ENCODE results near the gene PLXNA1. TPM values are rescaled to one million over a fixed set of nuclear protein-coding genes. Genes with fewer than 3 reads are reported as not detected.

PLXNA1 gene
- total RNA-seq, 1 experiment from 2014 or later = 80.6 TPM

GRCh38 chr3:127017229-127017628 is 34.3 kb downstream of the PLXNA1 start:
- Histone ChIP-seq H3K36me3 (ENCODE audit: control insufficient read depth, insufficient read depth, low read length) (no peaks in the 10 kb centered on the region), H3K27me3 (ENCODE audit: control insufficient read depth, insufficient read depth, low read length) (no peaks in the 10 kb centered on the region), H3K9me3 (ENCODE audit: control insufficient read depth, insufficient read depth, low read depth, low read length) (no peaks in the 10 kb centered on the region), H3K4me3 (ENCODE audit: low read depth in 2 of 2, low read length in 2 of 2) (no peak overlapping the region), H3K27ac (ENCODE audit: low read length) (no peak overlapping the region), H3K4me1 (ENCODE audit: control insufficient read depth, insufficient read depth, low read length) (peaks cover 7% of the 10 kb centered on the region; the same call in 1 of the 2 replicates)
- in situ Hi-C loops (cut with HindIII; ENCODE audit: low pct_unique_long_range_greater_than_20kb, low sequenced_read_pairs) = no loop called here
- BruUV-seq (replicated peaks) = no TSS peak
- ATAC-seq (no peak), DNase-seq (ENCODE audit: low read depth, low spot score) (no peak)
- TF ChIP-seq REST (IDR thresholded peaks at IDR 0.05; ENCODE audit: insufficient read depth in 1 of 2, low read depth in 2 of 2, low read length in 1 of 2) (no peak), SIN3A (IDR thresholded peaks at IDR 0.05; ENCODE audit: borderline replicate concordance, insufficient read depth, low read depth, low read length) (no peak), TCF7L2 (IDR thresholded peaks at IDR 0.05; ENCODE audit: low read depth, low read length) (no peak), CTCF (IDR thresholded peaks at IDR 0.05) (no peak), POLR2AphosphoS5 (IDR thresholded peaks at IDR 0.05; ENCODE audit: low read depth, low read length) (no peak)
- CTCF ChIA-PET = interaction anchor here (0.6 kb wide), 1 partner anchor 36 kb away, joined by 3 read pairs; no protein-coding TSS in a partner anchor
- POLR2A ChIA-PET = no interaction called here
- intact Hi-C loops (cut with micrococcal nuclease; ENCODE audit: unreplicated experiment) = no loop called here

- in situ Hi-C loops (cut with HindIII; ENCODE audit: low pct_unique_long_range_greater_than_20kb, low sequenced_read_pairs) = no loop called here
- H3K9me3 ChIP-seq (ENCODE audit: control insufficient read depth, insufficient read depth, low read depth, low read length) = no peaks in the 10 kb centered on the region
- BruUV-seq (replicated peaks) = no TSS peak
- ATAC-seq (no peak), DNase-seq (ENCODE audit: low read depth, low spot score) (no peak)
- no peak overlapping the region for H3K27ac ChIP-seq (ENCODE audit: low read length)
- TF ChIP-seq SIN3A (IDR thresholded peaks at IDR 0.05; ENCODE audit: borderline replicate concordance, insufficient read depth, low read depth, low read length) (no peak), POLR2AphosphoS5 (IDR thresholded peaks at IDR 0.05; ENCODE audit: low read depth, low read length) (no peak), CTCF (IDR thresholded peaks at IDR 0.05) (no peak), REST (IDR thresholded peaks at IDR 0.05; ENCODE audit: insufficient read depth in 1 of 2, low read depth in 2 of 2, low read length in 1 of 2) (no peak), TCF7L2 (IDR thresholded peaks at IDR 0.05; ENCODE audit: low read depth, low read length) (no peak)
- ChIA-PET CTCF (no interaction called here), POLR2A (interaction anchor here (0.6 kb wide), 1 partner anchor 46 kb away, joined by 3 read pairs; no protein-coding TSS in a partner anchor)
- no peaks in the 10 kb centered on the region for H3K36me3 ChIP-seq (ENCODE audit: control insufficient read depth, insufficient read depth, low read length)
- intact Hi-C loops (cut with micrococcal nuclease; ENCODE audit: unreplicated experiment) = no loop called here
- no peak overlapping the region for H3K4me3 ChIP-seq (ENCODE audit: low read depth in 2 of 2, low read length in 2 of 2)
- peaks cover 7% of the 10 kb centered on the region; the same call in 1 of the 2 replicates for H3K4me1 ChIP-seq (ENCODE audit: control insufficient read depth, insufficient read depth, low read length)
- no peaks in the 10 kb centered on the region for H3K27me3 ChIP-seq (ENCODE audit: control insufficient read depth, insufficient read depth, low read length)
Measured at GRCh38 chr3:127017781-127018180, 34.9 kb downstream of the PLXNA1 start.

Measured in Panc1 (cell line).